Fibroblast of lung (primary cell): ENCODE results near the gene FETUB.

Experiments
- CTCF ChIP-seq, 2 donors: IDR thresholded peaks in 1 of 2; conservative IDR thresholded peaks in 1 of 2; 1 replicate in 1 of 2; 2 replicates in 1 of 2; pipeline ENCODE4 v1.5.1; 2011 to 2012; ENCODE audit warnings: low read length in 2 of 2, control low read depth in 1 of 2, inconsistent platforms in 1 of 2, low read depth in 1 of 2, mild to moderate bottlenecking in 1 of 2
- EZH2 ChIP-seq: IDR thresholded peaks from 2 replicates; pipeline ENCODE4 v1.5.1; 2012; ENCODE audit warnings: low read length, control low read depth, mild to moderate bottlenecking; ENCODE audit errors: missing control alignments

DNA sequence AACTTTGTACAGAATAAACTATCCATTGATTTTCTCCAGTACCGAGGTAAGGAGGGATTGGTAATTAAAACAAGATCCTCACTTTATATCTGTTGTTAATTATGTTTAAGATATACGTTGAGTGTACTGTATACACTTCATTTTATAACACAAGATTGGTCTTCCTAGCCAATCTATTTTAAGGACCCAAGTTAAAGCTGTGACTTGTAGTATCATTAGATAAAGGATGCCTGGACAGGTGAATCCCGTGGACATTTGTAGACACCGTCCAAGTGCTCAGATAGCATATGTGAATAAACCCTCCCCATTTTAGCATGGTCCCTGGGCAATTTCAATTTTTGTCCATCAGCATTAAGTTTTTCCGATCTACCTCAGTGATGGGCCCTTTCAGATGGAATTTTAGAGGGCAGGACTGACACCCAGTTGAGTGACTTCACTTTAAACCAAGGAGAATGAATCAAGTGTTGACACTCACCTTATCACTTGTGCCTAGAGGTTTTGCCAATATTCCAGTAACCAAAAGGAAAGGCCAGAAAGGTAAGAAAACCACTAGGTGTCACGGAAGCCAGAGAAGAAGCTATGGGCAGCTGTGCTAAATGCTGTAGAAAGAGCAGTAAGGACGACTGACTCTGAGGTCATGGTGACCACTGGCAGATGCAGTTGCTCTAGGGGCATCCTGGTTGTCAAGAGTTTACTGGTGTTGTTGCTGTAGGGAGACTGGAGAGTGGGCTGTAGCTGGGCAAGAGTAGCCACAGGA, 18.1 kb upstream of the FETUB start:
- no peak for TF ChIP-seq CTCF (conservative IDR thresholded peaks at IDR 0.05 in 1 of 2, IDR thresholded peaks at IDR 0.05 in 1 of 2; ENCODE audit: low read depth in 1 of 2, low read length in 2 of 2)
- TF ChIP-seq EZH2: no peak
